Thyroid gland (tissue), 4 donors: ENCODE measurements around the gene NFKB1. TPM values are rescaled to one million over a fixed set of nuclear protein-coding genes. Genes with fewer than 3 reads are reported as not detected.

Source experiments
- DNase-seq, 2 donors: peaks; one replicate each; pipeline ENCODE4 v3.0.0-alpha.2; 2019
- H3K27ac ChIP-seq, 3 donors: fragments of 200-600 bp; sonication (generic); 1 replicate in 2 of 3; 2 replicates in 1 of 3; pipeline ENCODE4 v1.5.1; 2016 to 2019; ENCODE audit warnings: mild to moderate bottlenecking in 1 of 3, moderate library complexity in 1 of 3
- H3K27me3 ChIP-seq: fragments of 200-600 bp; sonication (generic); one replicate; pipeline ENCODE4 v1.5.1; 2019
- H3K36me3 ChIP-seq, 2 donors: fragments of 200-600 bp; sonication (generic); one replicate each; pipeline ENCODE4 v1.5.1; 2016 to 2019
- H3K4me1 ChIP-seq, 2 donors: fragments of 200-600 bp; sonication (generic); one replicate each; pipeline ENCODE4 v1.5.1; 2017 to 2019
- H3K4me3 ChIP-seq, 3 donors: fragments of 200-600 bp; sonication (generic); replicated peaks in 1 of 3; 1 replicate in 2 of 3; 2 replicates in 1 of 3; pipeline ENCODE4 v1.5.1; 2016; ENCODE audit warnings: mild to moderate bottlenecking in 1 of 3
- H3K9me3 ChIP-seq: fragments of 200-600 bp; sonication (generic); one replicate; pipeline ENCODE4 v1.5.1; 2017
- CTCF ChIP-seq, 6 experiments: fragments of 200-600 bp in 3 of 6; fragments of 450-650 bp in 3 of 6; sonication (generic) in 3 of 6; IDR thresholded peaks; one replicate each; pipeline ENCODE4 v1.5.1; 2016 to 2019; ENCODE audit warnings: antibody characterized with exemption in 6 of 6, mild to moderate bottlenecking in 2 of 6, inconsistent platforms in 1 of 6, moderate library complexity in 1 of 6
- POLR2A ChIP-seq, 2 donors: fragments of 450-650 bp; IDR thresholded peaks; one replicate each; pipeline ENCODE4 v1.6.1; 2017; ENCODE audit warnings: antibody characterized with exemption in 2 of 2, mild to moderate bottlenecking in 2 of 2, moderate library complexity in 1 of 2
- WGBS, 2 donors: methylation state at CpG; one replicate each; pipeline ENCODE4 v1.1.5; 2017; 5-methylcytosine and 5-hydroxymethylcytosine counted together
- intact Hi-C: fragments of 100-400 bp; cut with DNase I; formaldehyde crosslinking; loops from one replicate; pipeline ENCODE4 v1.15.1; 2023
- total RNA-seq, 4 donors: library from RNA; depleted of rRNA; stranded (reverse); fragments of >200 nt; gene quantifications; one replicate each; pipeline ENCODE4 v1.2.3, GENCODE V29; 2016

Gene NFKB1
- total RNA-seq, 4 donors from 2014 or later = 33.5 to 50.0 (median 41.8) TPM

GRCh38 chr4:102665527-102665926, 164.4 kb downstream of the NFKB1 start:
- H3K27me3 ChIP-seq = no peaks in the 10 kb centered on the region
- no peaks in the 10 kb centered on the region for H3K4me1 ChIP-seq
- no peak overlapping the region for H3K27ac ChIP-seq
- H3K9me3 ChIP-seq = no peaks in the 10 kb centered on the region
- H3K4me3 ChIP-seq = no peak overlapping the region
- no peak for TF ChIP-seq CTCF (IDR thresholded peaks at IDR 0.05)
- TF ChIP-seq POLR2A (IDR thresholded peaks at IDR 0.05) = no peak
- peaks cover 0 to 6% of the 10 kb centered on the region in 2 donors for H3K36me3 ChIP-seq
- no peak for DNase-seq
- 96% methylated on average over 3 of the region's 3 CpGs for WGBS, 2 donors
- intact Hi-C loops = no loop called here

Other genes starting within 250 kb of the NFKB1 start
- gene SLC39A8, start 155.9 kb upstream of the NFKB1 start, total RNA-seq = 10 to 100 TPM; 19.4 to 26.7 (median 23.9) TPM